ENCODE measurements around the gene KRT27. TPM values are rescaled to one million over a fixed set of nuclear protein-coding genes. Genes with fewer than 3 reads are reported as not detected.
A peak's percentile ranks its signal among the peaks of the same experiment; 100 is the strongest.

KRT27 gene
- not detected for total RNA-seq

DNA sequence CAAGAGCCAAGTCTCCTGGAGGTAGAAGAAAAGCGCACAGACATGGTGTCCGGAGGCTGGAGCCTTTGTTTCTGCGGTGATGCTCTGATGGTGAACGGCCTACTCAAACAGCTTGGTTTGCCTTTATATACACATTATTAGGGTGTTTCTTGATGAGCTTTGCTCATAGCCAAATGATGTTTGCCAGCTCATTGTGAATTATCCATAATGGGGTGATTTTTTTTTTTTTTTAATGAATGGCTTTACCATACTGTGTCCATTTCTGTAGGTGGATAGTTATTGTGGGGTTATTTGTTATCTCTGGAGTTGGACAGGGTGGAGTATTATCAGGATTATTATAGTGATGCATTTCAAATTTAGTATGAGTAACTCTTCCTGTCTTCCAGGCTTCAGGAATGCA lies at the start of gene KRT27:
Gene KRT27 (minus strand): TSS at position 101 of the 400 bp plus-strand sequence. CDS start 57 bp downstream, at position 44.
- Mint-ChIP-seq H3K27ac (no peak within 1 kb of the TSS), H3K36me3 (ENCODE audit: insufficient read depth in 2 of 2) (no peaks in the 10 kb centered on the region), H3K4me1 (ENCODE audit: low read depth) (peaks cover 9% of the 10 kb centered on the region), H3K4me3 (no peak within 1 kb of the TSS), H3K9me3 (no peaks in the 10 kb centered on the region), H3K27me3 (ENCODE audit: low read depth) (peaks cover 29% of the 10 kb centered on the region)
- DNase-seq (no peak), ATAC-seq (replicated peaks in 1 of 2) (no peak)

DNA sequence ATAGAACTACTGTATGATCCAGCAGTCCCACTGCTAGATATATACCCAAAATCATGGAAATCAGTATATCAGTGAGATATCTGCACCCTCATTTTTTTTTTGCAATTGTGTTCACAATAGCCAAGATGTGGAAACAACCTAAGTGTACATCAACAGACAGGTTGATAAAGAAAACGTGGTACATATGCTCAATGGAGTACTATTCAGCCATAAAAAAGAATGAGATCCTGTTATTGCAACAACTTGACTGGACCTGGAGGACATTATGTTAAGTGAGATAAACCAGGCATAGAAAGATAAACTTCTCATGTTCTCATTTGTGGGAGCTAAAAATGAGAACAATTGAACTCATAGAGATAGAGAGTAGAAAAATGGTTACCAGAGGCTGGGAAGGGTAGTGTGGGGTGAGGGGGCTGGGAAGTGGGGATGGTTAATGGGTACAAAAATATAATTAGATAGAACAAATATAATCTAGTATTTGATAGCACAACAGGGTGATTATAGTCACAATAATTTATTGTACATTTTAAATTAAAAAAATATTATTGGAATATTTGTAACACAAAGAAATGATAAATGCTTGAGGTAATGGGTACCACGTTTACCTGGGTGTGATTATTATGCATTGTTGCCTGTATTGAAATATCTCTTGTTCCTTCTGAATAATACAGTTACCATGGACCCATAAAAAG lies 47.9 kb upstream of the KRT27 start:
- no peaks in the 10 kb centered on the region for H3K27me3 Mint-ChIP-seq (ENCODE audit: low read depth)
- ATAC-seq (replicated peaks in 1 of 2) = no peak
- DNase-seq = no peak
- H3K27ac Mint-ChIP-seq = no peak overlapping the region
- H3K9me3 Mint-ChIP-seq = no peaks in the 10 kb centered on the region
- H3K4me3 Mint-ChIP-seq = no peak overlapping the region
- peaks cover 5% of the 10 kb centered on the region in 2 donors for H3K36me3 Mint-ChIP-seq (ENCODE audit: insufficient read depth in 2 of 2)
- H3K4me1 Mint-ChIP-seq (ENCODE audit: low read depth) = peaks cover 28% of the 10 kb centered on the region

- peaks cover 2 to 5% of the 10 kb centered on the region in 2 donors for H3K36me3 Mint-ChIP-seq (ENCODE audit: insufficient read depth in 2 of 2)
- no peaks in the 10 kb centered on the region for H3K9me3 Mint-ChIP-seq
- H3K27ac Mint-ChIP-seq = peak overlapping the region; percentile 41
- peak overlapping the region in 1 of 2 donors; percentile 12 for H3K4me3 Mint-ChIP-seq
- no peaks in the 10 kb centered on the region for H3K27me3 Mint-ChIP-seq (ENCODE audit: low read depth)
- no peak for DNase-seq
- H3K4me1 Mint-ChIP-seq (ENCODE audit: low read depth) = peaks cover 33% of the 10 kb centered on the region
- ATAC-seq (replicated peaks in 1 of 2) = no peak
These were observed 46.2 kb upstream of the KRT27 start for GRCh38 chr17:40828454-40829044.

DNA sequence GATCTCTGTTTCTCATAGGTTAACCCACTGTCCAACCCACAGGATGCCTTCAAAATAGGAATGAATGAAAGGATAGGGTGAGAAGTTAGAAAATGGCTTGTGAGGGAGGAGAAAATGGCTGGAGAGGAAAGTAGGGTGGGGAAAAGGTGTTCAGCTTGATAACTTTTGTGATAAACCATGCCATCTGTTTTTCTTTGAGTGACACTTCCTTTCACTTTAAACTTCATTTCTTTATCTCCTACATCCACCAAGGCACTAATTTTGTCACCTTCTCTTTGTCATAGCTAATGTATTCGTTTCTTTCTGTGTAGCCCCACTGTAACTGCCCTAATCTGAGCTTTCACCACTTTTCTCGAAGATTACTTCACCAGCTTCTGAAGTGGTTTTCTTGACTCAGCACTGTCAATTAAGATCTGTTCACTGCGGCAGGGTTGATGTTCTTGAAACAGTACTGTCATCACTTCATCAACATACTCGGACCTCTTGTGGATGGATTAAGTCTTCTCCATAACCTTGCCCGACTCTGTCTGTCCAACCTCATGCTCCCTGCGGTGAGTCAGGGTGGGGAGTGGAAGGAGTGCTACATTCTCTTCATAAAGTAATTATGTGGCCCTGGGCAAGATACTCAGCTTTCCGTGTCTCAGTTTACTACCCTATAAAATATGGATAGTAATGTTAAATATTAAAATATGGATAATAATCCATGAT lies 45.5 kb upstream of the KRT27 start:
- Mint-ChIP-seq H3K27me3 (ENCODE audit: low read depth) (no peaks in the 10 kb centered on the region), H3K36me3 (ENCODE audit: insufficient read depth in 2 of 2) (peaks cover 2 to 5% of the 10 kb centered on the region in 2 donors), H3K4me1 (ENCODE audit: low read depth) (peaks cover 30% of the 10 kb centered on the region), H3K9me3 (no peaks in the 10 kb centered on the region), H3K27ac (peak overlapping the region; percentile 48), H3K4me3 (peak overlapping the region; percentile 20 to 72)
- ATAC-seq (replicated peaks in 1 of 2) = peak; percentile 97 to 98
- peak; percentile 25 to 29 for DNase-seq

DNA sequence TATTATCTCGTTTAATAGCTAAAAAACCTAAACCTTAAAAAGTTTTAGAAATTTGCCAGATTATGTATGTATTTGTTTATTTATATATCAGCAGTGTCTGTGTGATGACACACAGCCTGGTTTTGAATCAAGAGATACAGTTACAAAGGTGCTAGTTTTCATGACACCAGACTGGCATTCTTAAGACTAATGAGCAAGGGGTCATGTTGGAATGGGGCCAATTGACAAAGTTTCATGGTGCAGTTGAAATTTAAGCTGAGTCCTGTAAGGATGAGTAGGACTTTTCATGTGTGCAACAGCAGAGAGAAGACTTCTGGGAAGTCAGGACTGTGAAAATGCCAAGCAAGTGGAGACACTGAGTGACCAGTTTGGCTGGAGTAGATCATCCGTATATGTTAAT lies 43.2 kb upstream of the KRT27 start:
- no peak for ATAC-seq (replicated peaks in 1 of 2)
- DNase-seq = no peak
- Mint-ChIP-seq H3K27me3 (ENCODE audit: low read depth) (no peaks in the 10 kb centered on the region), H3K36me3 (ENCODE audit: insufficient read depth in 2 of 2) (peaks cover 3 to 5% of the 10 kb centered on the region in 2 donors), H3K9me3 (no peaks in the 10 kb centered on the region), H3K27ac (no peak overlapping the region), H3K4me3 (no peak overlapping the region), H3K4me1 (ENCODE audit: low read depth) (peaks cover 31% of the 10 kb centered on the region)

- H3K27me3 Mint-ChIP-seq (ENCODE audit: low read depth) = no peaks in the 10 kb centered on the region
- no peak overlapping the region for H3K27ac Mint-ChIP-seq
- H3K9me3 Mint-ChIP-seq = peaks cover 0 to 2% of the 10 kb centered on the region in 2 donors
- ATAC-seq (replicated peaks in 1 of 2) (no peak), DNase-seq (no peak)
- no peak overlapping the region for H3K4me3 Mint-ChIP-seq
- H3K36me3 Mint-ChIP-seq (ENCODE audit: insufficient read depth in 2 of 2) = peaks cover 2 to 3% of the 10 kb centered on the region in 2 donors
- peaks cover 44% of the 10 kb centered on the region for H3K4me1 Mint-ChIP-seq (ENCODE audit: low read depth)
These were observed 41.9 kb upstream of the KRT27 start for GRCh38 chr17:40824015-40824832.

GRCh38 chr17:40822132-40822812 lies 39.9 kb upstream of the KRT27 start, which contains the start of gene KRT10:
TSS of gene KRT10 (minus strand) at chr17:40822614. CDS start at chr17:40822585, 29 bp downstream.
- peaks cover 0 to 2% of the 10 kb centered on the region in 2 donors for H3K9me3 Mint-ChIP-seq
- H3K4me1 Mint-ChIP-seq (ENCODE audit: low read depth) = peaks cover 45% of the 10 kb centered on the region
- ATAC-seq (replicated peaks in 1 of 2) = no peak
- peaks cover 8 to 16% of the 10 kb centered on the region in 2 donors for H3K36me3 Mint-ChIP-seq (ENCODE audit: insufficient read depth in 2 of 2)
- H3K27ac Mint-ChIP-seq = no peak within 1 kb of the TSS
- H3K27me3 Mint-ChIP-seq (ENCODE audit: low read depth) = no peaks in the 10 kb centered on the region
- no peak for DNase-seq
- H3K4me3 Mint-ChIP-seq = no peak within 1 kb of the TSS

GRCh38 chr17:40821536-40821935 lies 39.2 kb upstream of the KRT27 start:
- peaks cover 13 to 19% of the 10 kb centered on the region in 2 donors for H3K36me3 Mint-ChIP-seq (ENCODE audit: insufficient read depth in 2 of 2)
- H3K27me3 Mint-ChIP-seq (ENCODE audit: low read depth) = no peaks in the 10 kb centered on the region
- no peak for DNase-seq
- peaks cover 0 to 2% of the 10 kb centered on the region in 2 donors for H3K9me3 Mint-ChIP-seq
- H3K4me3 Mint-ChIP-seq = no peak overlapping the region
- H3K4me1 Mint-ChIP-seq (ENCODE audit: low read depth) = peaks cover 40% of the 10 kb centered on the region
- ATAC-seq (replicated peaks in 1 of 2) = no peak
- no peak overlapping the region for H3K27ac Mint-ChIP-seq

DNA sequence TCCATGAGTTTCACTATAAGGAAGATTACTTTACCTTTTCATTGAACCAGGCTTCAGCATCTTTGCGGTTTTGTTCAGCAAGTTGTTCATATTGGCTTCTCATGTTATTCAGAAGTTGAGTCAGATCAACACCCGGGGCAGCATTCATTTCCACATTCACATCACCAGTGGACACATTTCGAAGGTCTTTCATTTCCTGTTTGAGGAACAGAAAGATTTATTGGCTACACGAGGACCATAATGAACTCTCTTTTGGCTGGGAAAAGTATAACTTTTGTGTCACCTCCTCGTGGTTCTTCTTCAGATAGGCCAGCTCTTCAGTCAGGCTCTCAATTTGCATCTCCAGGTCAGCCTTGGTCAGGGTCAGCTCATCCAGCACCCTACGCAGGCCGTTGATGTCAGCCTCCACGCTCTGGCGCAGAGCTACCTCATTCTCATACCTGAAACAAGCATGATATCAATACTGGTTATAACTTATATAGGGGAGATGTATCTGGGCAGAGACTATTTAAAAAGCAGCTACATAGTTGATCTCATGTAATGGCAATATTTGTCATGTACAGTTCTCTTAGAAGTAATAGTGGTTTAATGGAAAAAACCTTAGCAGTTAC lies 38.0 kb upstream of the KRT27 start:
- Mint-ChIP-seq H3K27ac (peak overlapping the region; percentile 95), H3K4me1 (ENCODE audit: low read depth) (peaks cover 36% of the 10 kb centered on the region), H3K4me3 (peak overlapping the region; percentile 91 to 92), H3K27me3 (ENCODE audit: low read depth) (no peaks in the 10 kb centered on the region), H3K36me3 (ENCODE audit: insufficient read depth in 2 of 2) (peaks cover 11 to 19% of the 10 kb centered on the region in 2 donors), H3K9me3 (peaks cover 0 to 2% of the 10 kb centered on the region in 2 donors)
- peak in 1 of 2 donors; percentile 47 for ATAC-seq (replicated peaks in 1 of 2)
- peak; percentile 12 to 27 for DNase-seq

GRCh38 chr17:40819528-40820125 lies 37.3 kb upstream of the KRT27 start:
- DNase-seq (no peak), ATAC-seq (replicated peaks in 1 of 2) (no peak)
- H3K9me3 Mint-ChIP-seq = peaks cover 0 to 4% of the 10 kb centered on the region in 2 donors
- peaks cover 11 to 19% of the 10 kb centered on the region in 2 donors for H3K36me3 Mint-ChIP-seq (ENCODE audit: insufficient read depth in 2 of 2)
- H3K27me3 Mint-ChIP-seq (ENCODE audit: low read depth) = no peaks in the 10 kb centered on the region
- H3K27ac Mint-ChIP-seq = peak overlapping the region; percentile 95
- peak overlapping the region; percentile 91 to 92 for H3K4me3 Mint-ChIP-seq
- H3K4me1 Mint-ChIP-seq (ENCODE audit: low read depth) = peaks cover 36% of the 10 kb centered on the region

- peak; percentile 89 to 91 for DNase-seq
These were observed 36.6 kb upstream of the KRT27 start for GRCh38 chr17:40818733-40819527.

More at GRCh38 chr17:40818733-40819527, 36.6 kb upstream of the KRT27 start:
- Mint-ChIP-seq H3K27me3 (ENCODE audit: low read depth) (peaks cover 4% of the 10 kb centered on the region), H3K4me1 (ENCODE audit: low read depth) (peaks cover 29% of the 10 kb centered on the region), H3K27ac (peak overlapping the region; percentile 100), H3K36me3 (ENCODE audit: insufficient read depth in 2 of 2) (peaks cover 11 to 19% of the 10 kb centered on the region in 2 donors), H3K9me3 (peaks cover 0 to 5% of the 10 kb centered on the region in 2 donors), H3K4me3 (peak overlapping the region; percentile 92 to 99)
- ATAC-seq (replicated peaks in 1 of 2) = peak; percentile 81 to 95
